ENCODE results near the gene GRID1. TPM values are rescaled to one million over a fixed set of nuclear protein-coding genes. Genes with fewer than 3 reads are reported as not detected.
"Not testable (repeated sequence)": the region's sequence is repeated elsewhere in the genome, so short reads cannot be mapped to it uniquely, and the experiment has no call there.

GRID1 gene
- total and polyA plus RNA-seq, 2 experiments from 2014 or later = not detected

- Histone ChIP-seq H3K9ac (no peak overlapping the region), H4K20me1 (ENCODE audit: insufficient read depth) (no peaks in the 10 kb centered on the region), H3K9me3 (ENCODE audit: low read depth) (no peaks in the 10 kb centered on the region), H3K9me2 (ENCODE audit: insufficient read depth) (no peaks in the 10 kb centered on the region), H3K79me2 (ENCODE audit: insufficient read depth) (no peaks in the 10 kb centered on the region), H3K4me1 (ENCODE audit: insufficient read depth) (no peaks in the 10 kb centered on the region), H3K27me3 (replicated peaks; ENCODE audit: insufficient read depth) (no peaks in the 10 kb centered on the region), H3K36me3 (ENCODE audit: low read depth) (no peaks in the 10 kb centered on the region), H3K27ac (no peak overlapping the region), H3K4me3 (no peak overlapping the region), H3F3A (ENCODE audit: insufficient read depth) (no peaks in the 10 kb centered on the region), H2AFZ (no peak overlapping the region), H3K4me2 (ENCODE audit: unreplicated experiment) (no peak overlapping the region)
- in situ Hi-C loops (cut with MboI) = no loop called here
- WGBS, 2 experiments (ENCODE audit: low coverage in 1 of 2, low lambda C conversion rate in 2 of 2, missing lambda C conversion rate in 2 of 2) = 10 to 19% methylated on average over 5 of the region's 5 CpGs
- TF ChIP-seq EZH2phosphoT487 (IDR thresholded peaks at IDR 0.05; ENCODE audit: insufficient read depth, low read depth) = no peak
- TF ChIP-seq EZH2 (IDR thresholded peaks at IDR 0.05; ENCODE audit: insufficient read depth, poor library complexity, severe bottlenecking) = no peak
- DNase-seq = no peak
These were observed 645.5 kb downstream of the GRID1 start for GRCh38 chr10:85720931-85721590.

GRCh38 chr10:85719408-85719807 lies 647.2 kb downstream of the GRID1 start:
- 13% methylated on average over 3 of the region's 3 CpGs for WGBS, 2 experiments (ENCODE audit: low coverage in 1 of 2, low lambda C conversion rate in 2 of 2, missing lambda C conversion rate in 2 of 2)
- in situ Hi-C loops (cut with MboI) = no loop called here

GRCh38 chr10:85713885-85714284 lies 652.7 kb downstream of the GRID1 start:
- no peaks in the 10 kb centered on the region for H3K9me2 ChIP-seq (ENCODE audit: insufficient read depth)
- in situ Hi-C loops (cut with MboI) = no loop called here
- 12 to 20% methylated on average over 4 of the region's 4 CpGs for WGBS, 2 experiments (ENCODE audit: low coverage in 1 of 2, low lambda C conversion rate in 2 of 2, missing lambda C conversion rate in 2 of 2)
- no peak overlapping the region for H3K4me3 ChIP-seq
- no peaks in the 10 kb centered on the region for H3K9me3 ChIP-seq (ENCODE audit: low read depth)
- no peaks in the 10 kb centered on the region for H3K36me3 ChIP-seq (ENCODE audit: low read depth)
- no peak for DNase-seq
- H3K4me2 ChIP-seq (ENCODE audit: unreplicated experiment) = no peak overlapping the region
- no peaks in the 10 kb centered on the region for H4K20me1 ChIP-seq (ENCODE audit: insufficient read depth)
- no peaks in the 10 kb centered on the region for H3K79me2 ChIP-seq (ENCODE audit: insufficient read depth)
- no peaks in the 10 kb centered on the region for H3K4me1 ChIP-seq (ENCODE audit: insufficient read depth)
- TF ChIP-seq EZH2 (IDR thresholded peaks at IDR 0.05; ENCODE audit: insufficient read depth, poor library complexity, severe bottlenecking) (no peak), EZH2phosphoT487 (IDR thresholded peaks at IDR 0.05; ENCODE audit: insufficient read depth, low read depth) (no peak)
- H3K27me3 ChIP-seq (replicated peaks; ENCODE audit: insufficient read depth) = no peaks in the 10 kb centered on the region
- H3F3A ChIP-seq (ENCODE audit: insufficient read depth) = no peaks in the 10 kb centered on the region
- H3K27ac ChIP-seq = no peak overlapping the region
- no peak overlapping the region for H3K9ac ChIP-seq
- H2AFZ ChIP-seq = no peak overlapping the region

More at GRCh38 chr10:85719408-85719807, 647.2 kb downstream of the GRID1 start:
- no peak for DNase-seq
- H3K36me3 ChIP-seq (ENCODE audit: low read depth) = no peaks in the 10 kb centered on the region
- H4K20me1 ChIP-seq (ENCODE audit: insufficient read depth) = no peaks in the 10 kb centered on the region
- no peak overlapping the region for H3K9ac ChIP-seq
- no peak overlapping the region for H3K27ac ChIP-seq
- H3K9me3 ChIP-seq (ENCODE audit: low read depth) = no peaks in the 10 kb centered on the region
- H3F3A ChIP-seq (ENCODE audit: insufficient read depth) = no peaks in the 10 kb centered on the region
- H3K9me2 ChIP-seq (ENCODE audit: insufficient read depth) = no peaks in the 10 kb centered on the region
- H3K27me3 ChIP-seq (replicated peaks; ENCODE audit: insufficient read depth) = no peaks in the 10 kb centered on the region
- no peak overlapping the region for H3K4me2 ChIP-seq (ENCODE audit: unreplicated experiment)
- no peak for TF ChIP-seq EZH2 (IDR thresholded peaks at IDR 0.05; ENCODE audit: insufficient read depth, poor library complexity, severe bottlenecking)
- no peak for TF ChIP-seq EZH2phosphoT487 (IDR thresholded peaks at IDR 0.05; ENCODE audit: insufficient read depth, low read depth)
- no peak overlapping the region for H2AFZ ChIP-seq
- H3K79me2 ChIP-seq (ENCODE audit: insufficient read depth) = no peaks in the 10 kb centered on the region
- H3K4me1 ChIP-seq (ENCODE audit: insufficient read depth) = no peaks in the 10 kb centered on the region
- H3K4me3 ChIP-seq = no peak overlapping the region

GRCh38 chr10:85702768-85703167 lies 663.8 kb downstream of the GRID1 start:
- WGBS, 2 experiments (ENCODE audit: low coverage in 1 of 2, low lambda C conversion rate in 2 of 2, missing lambda C conversion rate in 2 of 2) = 13 to 36% methylated on average over 2 of the region's 2 CpGs
- no peak for DNase-seq
- no peak overlapping the region for H3K27ac ChIP-seq
- H4K20me1 ChIP-seq (ENCODE audit: insufficient read depth) = no peaks in the 10 kb centered on the region
- no peaks in the 10 kb centered on the region for H3K9me2 ChIP-seq (ENCODE audit: insufficient read depth)
- no peak overlapping the region for H3K4me2 ChIP-seq (ENCODE audit: unreplicated experiment)
- H3K4me1 ChIP-seq (ENCODE audit: insufficient read depth) = no peaks in the 10 kb centered on the region
- no peaks in the 10 kb centered on the region for H3K36me3 ChIP-seq (ENCODE audit: low read depth)
- no peaks in the 10 kb centered on the region for H3K27me3 ChIP-seq (replicated peaks; ENCODE audit: insufficient read depth)
- H3K79me2 ChIP-seq (ENCODE audit: insufficient read depth) = no peaks in the 10 kb centered on the region
- H3F3A ChIP-seq (ENCODE audit: insufficient read depth) = no peaks in the 10 kb centered on the region
- no peak for TF ChIP-seq EZH2phosphoT487 (IDR thresholded peaks at IDR 0.05; ENCODE audit: insufficient read depth, low read depth)
- TF ChIP-seq EZH2 (IDR thresholded peaks at IDR 0.05; ENCODE audit: insufficient read depth, poor library complexity, severe bottlenecking) = no peak
- no peaks in the 10 kb centered on the region for H3K9me3 ChIP-seq (ENCODE audit: low read depth)
- no peak overlapping the region for H3K9ac ChIP-seq
- H2AFZ ChIP-seq = no peak overlapping the region
- no peak overlapping the region for H3K4me3 ChIP-seq
- in situ Hi-C loops (cut with MboI) = no loop called here

GRCh38 chr10:85699066-85699465 lies 667.5 kb downstream of the GRID1 start:
- H3K27ac ChIP-seq; H3K4me2 ChIP-seq (ENCODE audit: unreplicated experiment); H3K9me3 ChIP-seq (ENCODE audit: low read depth); H2AFZ ChIP-seq; H3K27me3 ChIP-seq (replicated peaks; ENCODE audit: insufficient read depth); in situ Hi-C loops (cut with MboI); H3K79me2 ChIP-seq (ENCODE audit: insufficient read depth); H3K9me2 ChIP-seq (ENCODE audit: insufficient read depth); H3K36me3 ChIP-seq (ENCODE audit: low read depth); H3K4me1 ChIP-seq (ENCODE audit: insufficient read depth); H3K4me3 ChIP-seq; DNase-seq; H3K9ac ChIP-seq; H3F3A ChIP-seq (ENCODE audit: insufficient read depth); H4K20me1 ChIP-seq (ENCODE audit: insufficient read depth): not testable (repeated sequence)
- WGBS, 2 experiments (ENCODE audit: low coverage in 1 of 2, low lambda C conversion rate in 2 of 2, missing lambda C conversion rate in 2 of 2) = 38 to 44% methylated on average over 4 of the region's 4 CpGs
